Fibroblast of skin of scalp (primary cell): ENCODE data around the gene SYT10.
"Not testable (repeated sequence)": the region's sequence is repeated elsewhere in the genome, so short reads cannot be mapped to it uniquely, and the experiment has no call there.

Experiments used
- DNase-seq: peaks from one replicate; pipeline ENCODE4 v3.0.0-alpha.2; 2013

The SYT10 gene

DNA sequence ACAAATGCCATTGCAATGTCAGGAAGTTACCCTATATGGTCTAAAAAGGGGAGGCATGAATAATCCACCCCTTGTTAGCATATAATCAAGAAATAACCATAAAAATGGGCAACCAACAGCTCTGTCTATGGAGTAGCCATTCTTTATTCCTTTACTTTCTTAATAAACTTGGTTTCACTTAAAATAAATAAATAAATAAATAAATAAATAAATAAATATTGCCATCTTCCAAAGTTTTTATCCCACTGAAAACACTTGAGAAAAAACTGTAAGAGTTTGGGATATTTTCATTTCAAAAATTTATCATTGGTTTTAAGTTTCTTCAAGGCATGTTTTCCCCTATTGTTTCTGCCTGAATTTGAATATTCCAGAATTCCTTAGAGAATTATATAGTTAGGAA lies 89.8 kb downstream of the SYT10 start:
- DNase-seq, result no peak

DNA sequence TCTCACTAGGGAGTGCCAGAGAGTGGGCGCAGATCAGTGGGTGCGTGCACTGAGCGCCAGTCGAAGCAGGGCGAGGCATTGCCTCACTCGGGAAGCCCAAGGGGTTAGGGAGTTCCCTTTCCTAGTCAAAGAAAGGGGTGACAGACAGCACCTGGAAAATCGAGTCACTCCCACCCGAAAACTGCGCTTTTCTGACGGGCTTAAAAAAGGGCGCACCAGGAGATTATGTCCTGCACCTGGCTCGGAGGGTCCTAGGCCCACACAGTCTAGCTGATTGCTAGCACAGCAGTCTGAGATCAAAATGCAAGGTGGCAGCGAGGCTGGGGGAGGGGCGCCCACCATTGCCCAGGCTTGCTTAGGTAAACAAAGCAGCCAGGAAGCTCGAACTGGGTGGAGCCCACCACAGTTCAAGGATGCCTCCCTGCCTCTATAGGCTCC lies 107.6 kb downstream of the SYT10 start:
- not testable (repeated sequence) for DNase-seq

DNA sequence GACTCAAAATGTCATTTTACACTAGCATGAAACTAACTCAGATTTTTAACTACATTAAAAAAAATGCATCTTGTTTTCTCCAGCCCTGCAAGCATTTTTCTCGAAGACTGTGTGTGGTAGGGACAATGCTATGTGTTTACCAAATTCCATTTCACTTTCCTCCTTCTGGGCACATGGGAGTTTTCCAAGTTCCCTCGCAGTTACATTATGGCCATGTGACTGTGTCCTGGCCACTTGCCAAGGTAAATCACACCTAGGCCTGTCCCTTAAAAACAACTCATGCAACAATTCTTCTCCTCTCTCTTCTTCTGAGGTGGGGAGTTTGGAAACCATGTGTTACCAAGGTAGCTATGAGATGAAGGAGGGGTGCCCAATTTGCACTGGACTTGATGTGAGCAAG lies 108.7 kb downstream of the SYT10 start:
- DNase-seq, result no peak
